Hematopoietic multipotent progenitor cell treated with erythropoietin and hydrocortisone succinate and interleukin-3 and kit ligand, for 17 days (in vitro differentiated cells): ENCODE results near the gene PSAPL1.
"Not testable (repeated sequence)": the region's sequence is repeated elsewhere in the genome, so short reads cannot be mapped to it uniquely, and the experiment has no call there.

Experiments used
- DNase-seq: peaks from one replicate; pipeline ENCODE4 v3.0.0-alpha.2; 2015; ENCODE audit warnings: low spot score

The PSAPL1 gene

DNA sequence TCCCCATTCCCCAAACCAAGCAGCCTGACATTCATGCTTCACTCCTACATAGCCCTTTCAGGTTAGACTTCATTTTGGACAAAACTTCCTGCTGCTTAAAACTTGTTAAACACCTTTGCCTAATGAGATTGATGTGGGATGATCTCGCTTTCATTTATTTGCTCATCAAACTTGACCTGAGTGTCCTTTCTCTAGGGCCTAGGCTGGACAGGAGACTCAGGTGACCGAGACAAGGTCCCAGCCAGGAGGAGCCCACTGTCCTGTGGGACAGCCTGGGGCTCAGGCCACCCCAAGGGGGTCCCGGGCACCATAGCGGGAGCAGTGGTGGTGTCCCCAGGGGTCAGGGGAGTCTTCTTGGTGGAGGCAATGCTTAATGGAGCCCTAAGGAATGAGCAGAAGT, 23.7 kb upstream of the PSAPL1 start:
- no peak for DNase-seq

DNA sequence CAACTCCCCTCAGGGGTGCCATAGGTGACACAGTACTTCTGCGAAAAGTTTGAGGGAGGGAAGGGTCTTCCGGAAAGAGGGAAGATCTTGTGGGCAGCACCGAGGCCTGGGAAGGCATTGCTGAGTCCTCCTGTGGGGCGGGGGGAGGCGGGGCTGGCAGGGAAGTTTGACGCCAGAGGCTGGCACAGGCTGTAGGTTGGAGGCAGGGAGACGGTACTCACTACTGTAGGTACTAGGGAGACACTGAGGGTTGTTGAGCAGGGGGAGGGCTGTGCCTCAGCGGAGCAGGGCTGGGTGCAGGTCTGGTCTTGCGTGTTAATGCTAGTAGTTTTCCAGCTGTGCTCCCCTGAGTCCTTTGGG, 23.3 kb upstream of the PSAPL1 start:
- DNase-seq, result no peak

DNA sequence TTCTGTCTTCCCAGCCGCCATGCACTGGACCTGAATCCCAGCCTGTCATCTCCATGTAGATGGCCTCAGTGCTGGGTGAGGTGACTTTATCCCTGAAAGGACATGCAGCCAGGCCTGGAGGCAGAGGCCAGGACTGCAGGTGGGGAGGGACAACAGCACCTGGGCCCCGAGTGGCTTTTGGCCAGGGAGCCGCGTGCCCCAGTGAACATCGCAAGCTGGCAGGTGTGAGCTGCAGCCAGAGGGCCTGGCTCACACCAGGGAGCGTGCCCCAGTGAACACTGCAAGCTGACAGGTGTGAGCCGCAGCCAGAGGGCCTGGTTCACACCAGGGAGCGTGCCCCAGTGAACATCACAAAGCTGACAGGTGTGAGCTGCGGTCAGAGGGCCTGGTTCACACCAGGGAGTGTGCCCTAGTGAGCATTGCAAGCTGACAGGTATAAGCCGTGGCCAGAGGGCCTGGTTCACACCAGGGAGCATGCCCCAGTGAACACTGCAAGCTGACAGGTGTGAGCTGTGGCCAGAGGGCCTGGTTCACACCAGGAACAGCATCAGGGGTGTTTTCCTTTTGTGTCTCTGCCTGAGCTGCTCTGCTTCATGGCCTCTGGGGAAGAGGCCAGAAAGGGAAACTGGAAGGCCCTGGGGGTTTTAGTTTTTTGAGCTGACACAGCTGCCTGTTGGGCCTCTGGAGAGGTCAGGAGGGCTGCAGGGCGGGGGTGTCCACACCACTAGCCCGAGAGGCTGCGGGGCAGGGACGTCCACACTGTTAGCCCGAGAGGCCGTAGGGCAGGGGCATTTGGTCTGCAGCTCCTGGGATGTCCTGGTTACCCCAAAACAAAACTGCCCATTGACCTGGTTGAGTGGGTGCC, 22.7 kb upstream of the PSAPL1 start:
- no peak for DNase-seq

DNA sequence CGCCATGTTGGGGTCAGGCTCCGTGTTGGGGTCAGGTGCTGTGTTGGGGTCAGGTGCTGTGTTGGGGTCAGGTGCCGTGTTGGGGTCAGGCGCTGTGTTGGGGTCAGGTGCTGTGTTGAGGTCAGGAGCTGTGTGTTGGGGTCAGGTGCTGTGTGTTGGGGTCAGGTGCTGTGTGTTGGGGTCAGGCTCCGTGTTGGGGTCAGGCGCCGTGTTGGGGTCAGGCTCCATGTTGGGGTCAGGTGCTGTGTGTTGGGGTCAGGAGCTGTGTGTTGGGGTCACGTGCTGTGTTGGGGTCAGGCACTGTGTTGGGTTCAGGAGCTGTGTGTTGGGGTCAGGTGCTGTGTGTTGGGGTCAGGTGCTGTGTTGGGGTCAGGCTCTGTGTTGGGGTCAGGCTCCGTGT, 18.1 kb upstream of the PSAPL1 start:
- not testable (repeated sequence) for DNase-seq

DNA sequence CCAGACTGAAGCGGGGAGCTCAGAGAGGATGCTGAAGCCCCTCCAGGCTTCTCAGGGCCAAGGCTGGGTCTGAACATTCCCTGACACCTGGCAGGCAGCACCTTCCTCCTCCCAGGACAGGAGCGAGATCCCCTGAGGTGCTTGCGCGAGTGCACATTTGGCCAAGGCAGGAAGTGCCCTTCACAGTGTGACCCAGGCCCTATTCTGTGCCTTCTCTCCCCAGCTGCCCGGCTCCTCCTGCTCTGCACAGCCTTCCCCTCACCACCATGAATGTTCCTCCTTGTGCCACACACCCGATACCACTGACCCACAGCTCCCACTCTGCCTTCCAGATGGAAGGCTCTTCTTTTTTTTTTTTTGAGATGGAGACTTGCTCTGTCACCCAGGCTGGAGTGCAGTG, 17.1 kb upstream of the PSAPL1 start:
- no peak for DNase-seq

DNA sequence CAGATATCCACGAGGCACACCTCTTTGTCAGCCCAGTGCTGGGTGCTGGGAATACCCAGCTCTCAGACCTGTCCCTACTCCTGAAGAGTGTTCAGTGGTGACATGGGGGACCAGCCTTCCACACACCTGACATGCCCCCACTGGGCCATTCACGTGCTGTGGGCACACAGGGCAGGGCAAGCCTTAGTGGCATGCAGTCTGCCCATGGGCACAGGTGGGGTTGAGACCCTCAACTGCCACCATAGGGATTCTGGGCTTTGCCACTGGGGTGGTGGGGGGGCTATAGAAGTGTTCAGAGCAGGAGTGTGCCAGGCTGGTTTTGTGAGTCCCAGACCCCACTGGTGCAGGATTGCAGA, 16.7 kb upstream of the PSAPL1 start:
- no peak for DNase-seq

DNA sequence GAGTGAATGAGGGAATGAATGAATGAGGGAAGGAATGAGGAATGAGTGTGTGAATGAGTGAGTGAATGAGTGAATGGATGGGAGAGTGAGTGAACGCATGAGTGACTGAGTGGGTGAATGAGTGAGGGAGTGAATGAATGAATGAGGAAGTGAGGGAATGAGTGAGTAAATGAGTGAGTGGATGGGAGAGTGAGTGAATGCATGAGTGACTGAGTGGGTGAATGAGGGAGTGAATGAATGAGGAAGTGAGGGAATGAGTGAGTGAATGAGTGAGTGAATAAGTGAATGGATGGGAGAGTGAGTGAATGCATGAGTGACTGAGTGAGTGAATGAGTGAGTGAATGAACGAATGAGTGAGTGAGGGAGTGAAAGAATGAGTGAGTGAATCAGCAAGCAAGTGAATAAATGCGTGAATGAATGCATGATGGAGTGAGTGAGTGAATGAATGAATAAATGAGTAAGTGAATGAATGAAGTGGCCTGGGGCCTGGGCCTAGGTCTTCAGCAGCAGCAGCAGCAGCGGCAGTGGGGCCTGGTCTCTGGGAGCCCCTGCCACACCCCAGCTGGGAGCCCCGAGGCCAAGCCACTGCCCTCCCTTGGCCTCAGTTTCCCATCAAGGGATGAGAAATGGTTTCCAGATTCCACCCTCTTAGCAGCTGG, 16.2 kb upstream of the PSAPL1 start:
- DNase-seq, result no peak

DNA sequence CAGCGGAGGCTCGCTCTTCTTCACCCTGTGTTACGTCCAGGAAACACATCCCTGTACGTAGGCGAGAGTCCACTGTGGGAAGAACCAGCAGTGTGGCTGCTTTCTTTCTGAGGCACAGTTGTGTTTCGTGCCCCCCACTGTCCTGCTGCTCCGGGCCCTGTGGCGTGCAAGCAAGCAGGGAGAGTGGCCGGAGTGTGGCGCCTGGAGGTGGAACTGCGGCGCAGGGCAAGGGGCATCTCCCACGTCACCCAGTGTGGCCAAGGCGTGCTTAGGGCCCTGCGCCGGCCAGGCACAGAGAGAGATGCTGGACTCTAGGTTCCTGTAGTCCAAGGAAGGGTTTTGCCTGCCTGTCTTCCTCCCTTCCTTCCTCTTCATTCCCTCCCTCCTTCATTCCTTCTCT, 13.3 kb upstream of the PSAPL1 start:
- no peak for DNase-seq

DNA sequence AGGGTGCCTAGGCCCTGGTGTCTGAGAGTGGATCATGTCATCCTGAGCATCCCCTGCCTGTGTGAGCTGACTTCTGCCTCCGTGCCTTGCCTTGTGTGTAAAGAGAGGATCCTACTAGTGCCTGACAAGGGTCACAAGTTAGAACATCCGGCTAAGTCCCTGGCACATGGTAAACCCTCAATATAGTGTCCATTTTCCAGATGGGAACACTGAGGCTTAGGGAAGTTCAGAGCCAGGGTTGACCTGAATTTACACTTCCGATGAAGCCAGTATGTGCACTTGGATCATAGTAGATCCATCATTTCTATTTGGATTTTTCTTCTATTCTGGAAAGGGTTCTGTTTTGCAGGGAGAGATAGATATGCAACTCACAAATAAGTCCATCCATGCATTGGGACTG, 12.5 kb upstream of the PSAPL1 start:
- no peak for DNase-seq

DNA sequence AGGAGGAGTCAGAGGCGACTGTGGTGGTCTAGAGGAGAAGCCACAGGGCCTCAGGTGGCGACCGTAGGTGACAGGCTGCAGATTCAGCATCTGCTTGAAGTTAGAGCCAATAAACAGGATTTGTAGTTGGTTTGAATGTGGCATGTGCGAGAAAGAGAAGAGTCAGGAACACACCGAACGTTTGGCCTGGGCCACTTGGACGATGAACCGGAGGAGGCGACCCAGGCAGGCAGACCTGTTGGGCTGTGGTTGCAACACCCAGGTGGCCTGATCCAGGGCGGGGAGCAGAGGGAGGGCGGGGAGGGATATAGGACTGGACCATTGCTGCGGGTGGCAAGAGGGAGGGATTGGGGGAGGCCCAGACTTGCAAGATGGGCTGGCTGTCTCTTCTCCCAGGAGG, 10.0 kb upstream of the PSAPL1 start:
- DNase-seq, result no peak

DNA sequence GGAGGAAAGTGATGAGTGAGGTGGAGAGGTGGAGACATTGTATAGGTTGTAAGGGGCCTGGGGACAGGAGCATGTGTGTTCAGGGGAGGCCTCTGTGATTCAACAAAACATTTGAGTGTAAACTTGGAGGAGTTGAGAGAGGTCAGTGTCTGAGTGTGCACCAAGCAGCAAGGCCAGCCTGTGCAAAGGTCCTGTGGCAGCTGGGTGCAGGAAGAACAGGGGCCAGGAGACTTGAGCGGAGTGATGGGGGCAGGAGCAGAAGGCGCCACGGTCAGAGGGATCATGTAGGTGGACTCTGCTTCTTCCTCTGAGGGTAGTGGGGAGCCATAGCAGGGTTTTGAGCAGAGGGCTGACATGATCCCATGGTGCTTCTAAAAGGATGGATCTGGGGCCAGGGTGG, 9.6 kb upstream of the PSAPL1 start:
- DNase-seq, result no peak

DNA sequence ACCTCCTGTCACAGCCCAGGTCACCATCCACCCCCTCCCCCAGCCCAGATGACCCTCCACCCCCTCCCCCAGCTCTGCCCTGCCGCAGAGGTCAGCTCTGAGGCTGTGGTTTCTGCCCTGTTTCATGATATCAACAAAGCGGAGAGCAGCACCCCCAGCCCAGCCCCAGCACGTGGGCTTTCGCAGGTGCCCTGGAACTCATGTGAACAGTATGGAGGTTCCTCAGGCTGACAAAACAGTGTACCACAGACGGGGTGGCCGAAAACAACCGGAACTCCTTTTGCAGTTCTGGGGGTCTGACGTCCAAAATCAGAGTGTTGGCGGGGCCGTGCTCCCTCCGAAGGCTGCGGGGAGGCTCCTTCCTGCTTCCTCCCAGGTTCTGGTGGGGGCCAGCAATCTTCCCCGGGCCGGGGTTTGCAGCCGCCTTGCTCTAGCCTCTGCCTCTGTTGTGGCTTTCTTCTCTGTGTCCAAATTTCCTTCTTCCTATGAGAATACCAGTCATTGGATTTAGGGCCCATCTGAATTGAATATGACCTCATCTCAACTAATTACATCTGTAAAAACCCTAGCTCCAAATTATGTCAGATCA, 7.9 kb upstream of the PSAPL1 start:
- no peak for DNase-seq

DNA sequence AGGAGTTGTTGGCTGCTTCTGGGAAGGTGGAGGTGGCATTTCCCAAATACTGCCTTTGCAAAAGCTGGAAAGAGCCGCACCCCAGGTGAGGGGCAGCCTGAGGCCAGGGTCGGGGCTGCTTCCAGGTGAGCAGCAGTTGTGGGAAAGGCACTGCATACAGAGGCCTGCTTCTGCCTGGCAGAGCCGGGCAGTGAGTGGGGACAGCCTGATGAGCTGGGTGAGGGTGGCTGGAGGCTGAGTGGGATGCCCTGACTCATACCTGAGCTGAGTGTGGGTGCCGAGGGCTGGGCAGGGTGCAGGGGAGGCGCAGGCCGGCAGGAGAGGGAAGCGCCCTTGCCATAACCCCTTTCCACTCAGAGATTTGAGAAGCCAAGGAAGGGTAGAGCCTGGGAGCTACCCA, 6.5 kb upstream of the PSAPL1 start:
- DNase-seq, result no peak

DNA sequence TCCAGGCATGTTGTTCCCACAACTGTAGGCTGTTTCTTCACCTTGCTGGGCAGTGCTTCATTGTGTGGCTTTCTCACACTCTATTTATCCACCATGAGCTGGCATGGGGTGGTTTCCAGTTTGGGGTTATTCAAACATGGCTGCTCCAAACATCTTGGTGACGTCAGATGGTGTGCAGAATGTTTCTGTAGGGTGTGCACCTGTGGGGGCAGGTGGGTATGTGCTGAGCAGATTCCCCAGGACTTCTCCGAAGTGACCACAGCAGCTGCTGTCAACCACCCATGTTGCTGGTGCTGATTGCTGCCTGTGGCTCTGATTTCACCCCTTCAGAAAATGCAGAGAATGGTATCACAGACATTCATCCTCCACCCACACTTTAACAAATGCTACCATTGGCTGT, 5.0 kb upstream of the PSAPL1 start:
- no peak for DNase-seq

DNA sequence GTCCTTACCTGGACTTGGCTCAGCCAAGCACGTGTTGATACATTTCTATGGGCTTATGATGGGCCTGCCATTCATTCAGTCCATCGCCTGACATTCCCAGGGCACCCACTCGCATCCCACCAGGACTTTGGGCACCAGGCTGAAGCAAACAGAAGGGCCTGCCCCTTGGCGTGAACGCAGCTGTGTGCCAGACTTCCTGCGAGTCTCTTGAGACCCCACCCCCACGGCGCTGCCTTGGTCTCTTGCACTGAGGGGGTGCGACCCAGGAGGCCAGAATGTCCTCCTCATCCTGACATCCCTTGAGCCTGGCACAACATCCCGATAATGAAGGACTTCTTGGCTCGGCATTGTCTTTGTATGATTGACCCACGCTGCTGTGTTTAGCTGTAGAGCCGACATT, 1.5 kb upstream of the PSAPL1 start:
- DNase-seq, result no peak

DNA sequence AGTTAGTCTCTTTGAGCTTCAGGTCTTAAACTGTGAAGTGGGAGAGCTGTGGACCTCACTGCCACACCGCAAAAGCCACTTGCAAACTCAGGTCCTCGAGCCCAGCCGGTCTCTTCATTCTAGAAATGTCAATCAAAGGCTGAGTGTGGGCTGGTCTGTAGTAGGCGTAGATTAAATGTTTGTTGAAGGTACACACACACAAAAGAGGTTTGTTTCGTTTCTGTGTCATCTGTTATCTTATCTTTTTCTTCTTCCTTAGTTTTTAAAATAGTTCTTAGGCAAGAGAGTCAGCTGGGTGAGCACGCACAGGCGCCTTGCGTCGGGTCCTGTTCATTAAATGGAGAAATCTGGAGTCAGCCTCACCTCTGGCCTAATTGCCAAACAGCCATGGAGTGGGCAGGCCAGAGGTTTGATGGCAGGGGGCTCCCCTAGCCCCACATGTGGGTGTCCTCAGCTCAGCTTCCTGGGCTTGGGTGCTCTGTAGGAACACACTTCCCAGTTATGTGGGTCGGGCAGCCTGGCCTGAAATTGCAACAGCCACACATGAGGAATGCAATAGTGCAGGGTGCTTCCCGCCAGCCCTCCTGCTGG, 836 bp upstream of the PSAPL1 start:
- DNase-seq, result no peak

DNA sequence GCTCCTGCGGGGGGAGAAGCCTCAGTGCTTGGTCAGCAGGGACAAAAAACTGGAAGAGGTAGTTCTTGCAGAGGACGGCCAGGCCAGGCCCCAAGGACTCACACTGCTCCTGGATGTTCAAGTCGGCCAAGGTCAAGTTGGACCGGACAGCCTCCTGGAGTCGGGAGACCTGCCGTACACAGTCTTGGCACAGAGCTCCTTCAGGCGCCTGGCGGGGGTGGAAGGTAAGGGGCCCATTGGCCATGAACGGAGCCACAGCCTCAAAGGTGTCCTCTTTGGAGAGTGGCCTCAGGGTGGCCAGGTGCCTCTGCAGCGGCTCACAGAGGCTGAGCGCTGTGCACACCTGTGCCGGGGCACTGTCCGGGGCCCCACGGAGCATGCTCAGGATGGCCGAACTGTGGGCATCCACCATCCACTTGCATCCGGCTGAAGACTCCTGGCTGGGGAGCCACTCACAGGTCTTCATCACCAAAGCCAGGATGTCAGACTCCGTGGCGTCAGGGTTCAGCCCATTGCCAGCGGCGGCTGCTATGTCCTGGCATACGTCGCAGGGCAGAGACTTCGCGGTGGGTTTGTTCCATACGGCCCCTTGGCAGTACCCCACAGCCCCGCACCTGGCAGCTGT, 477 bp downstream of the PSAPL1 start:
- no peak for DNase-seq

DNA sequence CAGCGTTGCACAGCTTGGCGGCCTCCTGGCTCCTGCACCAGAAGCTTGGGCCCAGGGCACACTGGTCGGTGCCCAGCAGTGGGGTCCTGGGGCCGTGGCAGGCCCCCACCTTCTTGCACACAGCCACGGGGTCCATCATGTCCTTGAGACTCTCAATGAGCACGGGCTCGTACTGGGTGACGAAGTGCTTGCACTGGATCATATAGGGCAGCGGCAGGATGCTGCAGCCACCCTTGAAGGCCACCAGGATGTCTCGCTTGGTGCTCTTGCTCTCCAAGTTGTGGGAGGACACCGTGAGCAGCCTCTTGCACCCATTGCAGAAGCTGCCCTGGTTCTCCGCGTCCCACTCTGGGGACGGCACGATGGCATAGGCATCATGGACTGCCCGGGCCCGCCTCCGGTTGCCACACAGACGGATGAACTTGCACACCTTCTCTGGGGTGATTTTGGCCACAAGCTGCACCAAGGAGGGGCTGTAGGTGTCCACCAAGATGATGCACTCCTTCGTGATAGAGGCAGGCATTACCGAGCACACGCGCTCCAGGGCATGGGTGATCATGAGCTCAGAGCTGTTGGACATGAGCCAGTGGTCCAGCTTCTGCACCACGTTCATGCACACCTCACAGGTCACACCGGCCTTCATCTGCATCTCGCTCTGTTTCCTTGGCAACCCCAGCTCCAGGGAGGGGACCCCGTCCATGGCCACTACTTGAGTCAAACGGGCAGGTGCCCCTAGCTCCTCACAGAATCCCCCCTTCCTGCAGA, 1.2 kb downstream of the PSAPL1 start:
- no peak for DNase-seq

DNA sequence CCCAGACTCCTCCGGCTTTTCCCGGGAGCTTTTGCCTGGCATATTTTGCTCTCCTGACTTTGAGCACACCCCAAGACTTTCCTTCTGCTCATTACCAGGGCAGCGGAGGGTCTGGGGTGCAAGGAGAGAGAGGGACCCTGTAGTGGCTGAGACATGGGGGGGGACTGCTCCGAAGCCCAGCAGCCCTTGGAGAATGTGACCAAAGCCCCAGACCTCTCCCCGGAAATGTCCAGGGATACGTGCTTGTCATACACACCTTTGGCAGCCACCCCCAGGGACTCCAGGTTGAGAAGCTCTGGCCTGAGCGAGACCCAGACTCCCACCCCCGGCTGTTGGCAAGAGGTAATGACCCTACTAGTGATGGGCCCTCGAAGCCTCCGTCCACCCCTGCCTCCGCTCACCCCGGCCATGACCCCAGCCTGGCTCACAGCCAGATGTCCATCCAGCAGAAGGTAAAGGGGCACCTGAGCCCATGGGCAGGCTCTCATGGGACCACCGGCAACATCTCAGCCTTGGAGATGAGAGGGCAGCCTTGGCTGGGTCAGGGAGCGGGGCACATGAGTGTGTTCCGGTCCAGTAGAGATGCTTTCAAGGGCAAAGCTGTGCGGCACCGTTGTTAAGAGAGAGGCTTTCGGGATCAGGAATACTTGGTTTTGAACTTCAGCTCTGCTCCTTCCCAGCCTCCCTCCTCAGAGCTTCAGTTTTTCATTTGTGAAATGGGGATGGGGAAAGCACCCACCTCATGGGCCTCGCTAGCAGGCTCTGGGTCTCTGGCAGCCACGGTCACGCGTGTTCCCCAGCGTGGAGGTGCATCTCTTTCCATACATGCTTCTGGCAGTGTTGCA, 2.0 kb downstream of the PSAPL1 start:
- no peak for DNase-seq

DNA sequence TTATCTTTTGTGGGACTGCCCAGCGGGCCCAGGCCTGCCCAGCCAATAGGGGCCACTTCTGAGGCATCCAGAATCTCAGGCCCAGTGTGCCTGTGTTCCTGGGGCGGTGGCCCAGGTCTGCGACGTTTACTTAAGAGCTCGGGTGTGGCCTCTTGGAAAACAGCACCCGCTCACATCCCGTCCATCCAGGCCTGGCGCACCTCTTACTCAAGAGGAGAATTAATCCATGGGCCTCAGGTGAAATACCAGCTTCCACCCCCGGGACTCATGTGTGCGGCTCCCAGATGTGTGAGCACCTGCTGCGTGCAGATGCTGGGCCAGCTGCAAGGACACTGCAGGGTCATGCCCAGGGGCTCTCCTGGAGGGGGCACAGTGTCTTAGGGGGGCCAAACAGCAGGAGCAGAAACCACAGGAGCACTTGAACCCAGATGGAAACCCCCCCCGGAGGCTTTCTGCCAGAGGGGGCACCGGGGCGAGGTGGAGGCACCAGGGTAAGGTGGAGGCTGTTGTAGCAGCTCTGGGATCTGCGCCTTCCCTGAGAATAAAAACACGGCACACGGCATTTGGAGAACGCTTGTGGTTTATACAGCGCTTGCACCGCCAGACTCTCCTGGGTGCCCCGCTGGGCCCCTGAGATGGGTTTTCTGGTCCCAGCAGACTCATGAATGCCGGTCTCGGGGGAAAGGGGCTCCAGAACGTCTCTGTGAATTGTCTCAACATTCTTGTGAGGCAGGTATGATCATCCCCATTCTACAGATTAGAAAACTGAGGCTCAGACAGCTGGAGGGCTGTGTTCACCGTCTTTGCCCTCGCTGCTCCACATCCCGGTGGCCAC, 2.8 kb downstream of the PSAPL1 start:
- DNase-seq, result no peak
